Measurements from ENCODE around the gene VPS36. TPM values are rescaled to one million over a fixed set of nuclear protein-coding genes. Genes with fewer than 3 reads are reported as not detected.

VPS36 gene
- total and polyA plus RNA-seq, 4 donors, result 10.1 to 34.6 (median 26.2) TPM

- TF ChIP-seq YY1 (IDR thresholded peaks at IDR 0.05), result no peak
- no peak for TF ChIP-seq EGR1 (IDR thresholded peaks at IDR 0.05; ENCODE audit: low read depth in 2 of 2)
- no peak for TF ChIP-seq MAX (IDR thresholded peaks at IDR 0.05)
- TF ChIP-seq HNF4A (conservative IDR thresholded peaks at IDR 0.05), result no peak
- TF ChIP-seq REST (IDR thresholded peaks at IDR 0.05), result no peak
- TF ChIP-seq FOXA2 (IDR thresholded peaks at IDR 0.05), result no peak
- TF ChIP-seq NR2F2 (IDR thresholded peaks at IDR 0.05), result no peak
- TF ChIP-seq GABPA (IDR thresholded peaks at IDR 0.05 in 1 of 2, conservative IDR thresholded peaks at IDR 0.05 in 1 of 2), result no peak
- no peak for TF ChIP-seq ATF3 (IDR thresholded peaks at IDR 0.05)
- no peak for TF ChIP-seq JUND (IDR thresholded peaks at IDR 0.05)
- no peak for TF ChIP-seq CTCF (IDR thresholded peaks at IDR 0.05; ENCODE audit: low read depth, low read length, missing input control)
- no peak for TF ChIP-seq HNF4G (IDR thresholded peaks at IDR 0.05)
- no peak for TF ChIP-seq SP1 (IDR thresholded peaks at IDR 0.05)
- no peak for TF ChIP-seq TAF1 (conservative IDR thresholded peaks at IDR 0.05)
- no peak for TF ChIP-seq ZBTB33 (IDR thresholded peaks at IDR 0.05)
- no peak for TF ChIP-seq RXRA (IDR thresholded peaks at IDR 0.05)
- no peak overlapping the region for H3K9ac ChIP-seq (ENCODE audit: low read depth in 1 of 2, low read length in 2 of 2)
- peaks cover 5 to 22% (median 14%) of the 10 kb centered on the region in 4 donors for H3K4me1 ChIP-seq (ENCODE audit: control insufficient read depth in 4 of 4, insufficient read depth in 4 of 4, low read length in 3 of 4)
- 9% methylated on average over 8 of the region's 8 CpGs for whole genome bisulfite sequencing
- DNase-seq (ENCODE audit: low spot score), result no peak
- no peaks in the 10 kb centered on the region for H3K27me3 ChIP-seq (ENCODE audit: control insufficient read depth in 4 of 4, insufficient read depth in 4 of 4, low read length in 3 of 4)
- H3K9me3 ChIP-seq (ENCODE audit: control insufficient read depth in 4 of 4, low read length in 3 of 4), result no peaks in the 10 kb centered on the region
- no peaks in the 10 kb centered on the region for H3K36me3 ChIP-seq (ENCODE audit: control insufficient read depth in 4 of 4, insufficient read depth in 3 of 4, low read depth in 1 of 4, low read length in 3 of 4)
- no peak overlapping the region for H3K4me3 ChIP-seq (ENCODE audit: low read depth in 1 of 3, low read length in 3 of 3)
- H3K27ac ChIP-seq (ENCODE audit: low read depth in 1 of 2, low read length in 2 of 2), result no peak overlapping the region
Observed at GRCh38 chr13:52450793-52451116, 321 bp upstream of the VPS36 start.
